Measurements from ENCODE around the gene ZNF236. TPM values are rescaled to one million over a fixed set of nuclear protein-coding genes. Genes with fewer than 3 reads are reported as not detected.

Gene ZNF236
- total RNA-seq, 4 donors from 2014 or later, result 15.6 to 28.0 (median 20.6) TPM

DNA sequence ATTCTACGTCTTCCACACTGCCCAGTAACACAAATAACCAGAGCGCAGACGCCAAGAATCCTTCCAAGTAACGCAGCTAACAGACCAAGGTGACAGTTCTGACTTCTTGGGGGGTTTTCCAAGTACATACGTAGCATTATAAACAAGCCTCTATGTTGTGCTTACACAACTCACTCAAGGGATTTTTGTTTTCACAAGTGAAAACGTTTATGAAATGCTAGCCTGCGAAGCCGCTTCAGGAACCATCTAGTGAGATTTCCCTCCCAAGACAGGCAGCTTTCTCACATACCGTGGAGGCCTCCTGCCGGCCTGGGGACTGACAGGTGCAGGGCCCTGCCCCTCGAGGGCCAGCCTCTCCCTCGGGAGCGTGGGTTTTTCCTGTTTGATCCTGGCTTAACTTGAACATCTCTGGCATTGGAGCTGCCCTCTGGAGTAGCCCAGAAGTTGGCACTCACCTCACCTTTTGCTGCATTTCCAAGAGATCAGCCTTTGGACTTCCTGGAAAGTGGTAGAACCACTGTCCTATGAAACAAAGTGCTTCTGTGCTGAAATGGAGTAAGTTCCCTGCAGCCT is 159.1 kb downstream of the ZNF236 start:
- H3K4me1 ChIP-seq, result peaks cover 46% of the 10 kb centered on the region in 2 donors
- no peaks in the 10 kb centered on the region for H3K36me3 ChIP-seq
- H3K4me3 ChIP-seq (replicated peaks in 1 of 3), result no peak overlapping the region
- WGBS, 2 donors, result 23 to 38% methylated on average over 6 to 13 of the region's 13 CpGs
- TF ChIP-seq, protein P1, sequence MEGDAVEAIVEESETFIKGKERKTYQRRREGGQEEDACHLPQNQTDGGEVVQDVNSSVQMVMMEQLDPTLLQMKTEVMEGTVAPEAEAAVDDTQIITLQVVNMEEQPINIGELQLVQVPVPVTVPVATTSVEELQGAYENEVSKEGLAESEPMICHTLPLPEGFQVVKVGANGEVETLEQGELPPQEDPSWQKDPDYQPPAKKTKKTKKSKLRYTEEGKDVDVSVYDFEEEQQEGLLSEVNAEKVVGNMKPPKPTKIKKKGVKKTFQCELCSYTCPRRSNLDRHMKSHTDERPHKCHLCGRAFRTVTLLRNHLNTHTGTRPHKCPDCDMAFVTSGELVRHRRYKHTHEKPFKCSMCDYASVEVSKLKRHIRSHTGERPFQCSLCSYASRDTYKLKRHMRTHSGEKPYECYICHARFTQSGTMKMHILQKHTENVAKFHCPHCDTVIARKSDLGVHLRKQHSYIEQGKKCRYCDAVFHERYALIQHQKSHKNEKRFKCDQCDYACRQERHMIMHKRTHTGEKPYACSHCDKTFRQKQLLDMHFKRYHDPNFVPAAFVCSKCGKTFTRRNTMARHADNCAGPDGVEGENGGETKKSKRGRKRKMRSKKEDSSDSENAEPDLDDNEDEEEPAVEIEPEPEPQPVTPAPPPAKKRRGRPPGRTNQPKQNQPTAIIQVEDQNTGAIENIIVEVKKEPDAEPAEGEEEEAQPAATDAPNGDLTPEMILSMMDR (IDR thresholded peaks at IDR 0.05), result peak in 4 of 6 experiments; percentile 19 to 30 (median 22)
- TF ChIP-seq POLR2A (IDR thresholded peaks at IDR 0.05), result no peak
- H3K27ac ChIP-seq, result peak overlapping the region in 2 of 3 donors; percentile 61 to 72
- DNase-seq, result peak; percentile 71
- H3K9me3 ChIP-seq, result no peaks in the 10 kb centered on the region
- intact Hi-C loops (cut with DNase I), result loop anchor here (5.0 to 10.0 kb wide), 2 partner anchors 59 to 177 kb away; no protein-coding TSS in a partner anchor
- H3K27me3 ChIP-seq, result no peaks in the 10 kb centered on the region

DNA sequence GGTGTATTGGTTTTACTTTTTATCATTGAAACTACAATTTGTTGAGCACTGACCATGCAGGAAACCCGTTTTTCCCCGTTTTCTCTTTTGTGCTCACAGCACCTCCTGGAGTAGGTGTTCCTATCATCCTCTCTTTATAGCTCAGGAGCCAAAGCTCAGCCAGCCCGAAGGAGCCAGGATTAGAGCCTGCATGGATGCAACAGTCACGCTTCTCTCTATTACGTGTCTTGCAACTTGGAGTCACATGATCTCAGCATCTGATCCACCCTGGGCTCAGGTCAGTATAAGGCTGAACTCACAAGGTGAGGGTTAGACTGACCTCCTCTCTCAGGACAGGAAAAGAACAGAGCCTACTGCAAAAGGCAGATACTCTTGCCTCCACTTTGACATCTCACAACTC is 159.7 kb downstream of the ZNF236 start:
- peak overlapping the region in 2 of 3 donors; percentile 61 to 72 for H3K27ac ChIP-seq
- WGBS, 2 donors, result 87% methylated on average over 5 of the region's 5 CpGs
- H3K4me1 ChIP-seq, result peaks cover 41 to 44% of the 10 kb centered on the region in 2 donors
- H3K9me3 ChIP-seq, result no peaks in the 10 kb centered on the region
- intact Hi-C loops (cut with DNase I), result loop anchor here (5.0 to 10.0 kb wide), 2 partner anchors 60 to 177 kb away; no protein-coding TSS in a partner anchor
- no peak for DNase-seq
- H3K36me3 ChIP-seq, result no peaks in the 10 kb centered on the region
- no peak for TF ChIP-seq POLR2A (IDR thresholded peaks at IDR 0.05)
- no peaks in the 10 kb centered on the region for H3K27me3 ChIP-seq
- H3K4me3 ChIP-seq (replicated peaks in 1 of 3), result no peak overlapping the region

- DNase-seq, result peak; percentile 89 to 92
- Histone ChIP-seq H3K4me1 (peaks cover 34 to 35% of the 10 kb centered on the region in 2 donors), H3K27me3 (no peaks in the 10 kb centered on the region), H3K27ac (no peak overlapping the region), H3K4me3 (replicated peaks in 1 of 3) (no peak overlapping the region), H3K36me3 (no peaks in the 10 kb centered on the region), H3K9me3 (no peaks in the 10 kb centered on the region)
- TF ChIP-seq, protein P1 (IDR thresholded peaks at IDR 0.05), result peak; percentile 84 to 95 (median 86)
- TF ChIP-seq POLR2A (IDR thresholded peaks at IDR 0.05), result no peak
- intact Hi-C loops (cut with DNase I), result loop anchor here (5.0 to 10.0 kb wide), 2 partner anchors 61 to 178 kb away; no protein-coding TSS in a partner anchor
- WGBS, 2 donors, result 14 to 23% methylated on average over 14 to 15 of the region's 15 CpGs
Measured at GRCh38 chr18:76982841-76983583, 160.7 kb downstream of the ZNF236 start.

DNA sequence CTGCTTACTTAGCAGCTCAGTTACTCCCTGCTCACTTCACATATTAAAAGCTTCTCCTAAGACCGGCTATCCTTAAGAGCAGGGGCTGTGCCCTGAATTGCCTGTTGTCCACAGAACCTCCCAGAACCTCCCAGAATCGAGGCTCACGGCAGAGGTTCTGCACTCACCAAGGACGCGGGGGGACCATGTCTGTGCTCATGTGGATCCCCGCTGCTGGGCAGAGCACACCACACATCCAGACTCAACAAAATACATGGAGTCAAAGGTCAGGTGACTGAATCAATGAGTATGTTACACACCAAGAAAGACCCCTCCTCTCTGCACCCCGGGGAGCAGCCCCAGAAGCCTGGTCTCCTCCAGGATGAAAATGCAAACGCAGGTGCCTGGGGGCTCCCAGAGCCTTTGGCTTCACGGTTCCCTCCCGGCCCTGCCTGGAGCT is 161.3 kb downstream of the ZNF236 start:
- Histone ChIP-seq H3K36me3 (no peaks in the 10 kb centered on the region), H3K27me3 (no peaks in the 10 kb centered on the region), H3K4me3 (replicated peaks in 1 of 3) (no peak overlapping the region), H3K9me3 (no peaks in the 10 kb centered on the region), H3K27ac (no peak overlapping the region), H3K4me1 (peaks cover 30 to 33% of the 10 kb centered on the region in 2 donors)
- TF ChIP-seq, protein P1 (IDR thresholded peaks at IDR 0.05), result no peak
- no peak for TF ChIP-seq POLR2A (IDR thresholded peaks at IDR 0.05)
- whole genome bisulfite sequencing, 2 donors, result 54 to 58% methylated on average over 9 to 10 of the region's 10 CpGs
- intact Hi-C loops (cut with DNase I), result loop anchor here (5.0 to 10.0 kb wide), 2 partner anchors 61 to 179 kb away; no protein-coding TSS in a partner anchor
- no peak for DNase-seq

DNA sequence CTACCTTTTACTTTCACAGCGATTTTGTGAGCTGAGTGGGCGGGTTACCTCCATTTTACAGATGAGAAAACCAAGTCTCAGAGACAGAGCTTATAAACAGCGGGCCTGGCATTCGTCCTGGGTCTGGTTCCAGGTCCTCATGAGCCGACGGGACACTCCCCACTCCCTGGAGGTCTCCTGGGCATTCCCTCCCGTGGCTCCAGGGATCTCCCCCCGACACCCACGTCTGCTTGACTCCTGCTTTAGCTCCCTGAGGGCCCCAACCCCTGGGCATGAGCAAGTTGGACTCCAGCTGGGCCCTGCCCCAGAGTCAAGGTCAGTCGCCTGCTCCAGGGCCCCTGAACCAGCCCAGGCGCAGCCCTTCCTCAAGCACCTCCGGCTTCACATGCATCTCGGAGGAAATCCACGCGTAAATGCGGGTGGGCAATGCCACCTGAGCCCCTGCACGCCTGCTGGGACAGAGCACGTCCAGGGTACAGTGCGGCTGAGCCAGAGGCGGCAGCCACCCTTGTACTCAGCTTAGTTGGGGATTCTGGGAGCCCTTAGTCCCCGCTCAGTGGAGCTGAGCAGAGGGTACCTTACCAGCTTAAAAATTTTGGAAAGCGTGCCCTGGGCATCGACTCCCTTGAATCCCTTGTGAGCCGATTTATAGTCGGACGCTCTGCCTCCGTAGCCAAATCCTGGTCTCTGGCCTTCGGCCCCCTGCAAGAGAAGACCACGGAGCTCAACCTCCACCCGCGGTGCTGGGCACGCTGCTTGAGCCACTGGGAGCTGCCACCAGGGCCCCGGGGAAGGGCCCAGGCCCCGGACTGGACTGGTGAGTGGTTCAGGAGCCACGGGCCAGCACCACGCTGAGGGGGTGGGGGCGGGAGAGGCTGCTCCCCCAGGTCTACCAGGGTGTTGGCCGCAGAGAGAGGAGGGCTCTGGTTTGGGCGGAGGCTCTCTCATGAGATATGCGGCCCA is 162.1 kb downstream of the ZNF236 start:
- Histone ChIP-seq H3K36me3 (no peaks in the 10 kb centered on the region), H3K4me3 (replicated peaks in 1 of 3) (no peak overlapping the region), H3K4me1 (peaks cover 30% of the 10 kb centered on the region in 2 donors), H3K27me3 (no peaks in the 10 kb centered on the region), H3K27ac (no peak overlapping the region), H3K9me3 (no peaks in the 10 kb centered on the region)
- intact Hi-C loops (cut with DNase I), result loop anchor here (5.0 to 10.0 kb wide), 2 partner anchors 62 to 180 kb away; no protein-coding TSS in a partner anchor
- no peak for DNase-seq
- WGBS, 2 donors, result 93 to 95% methylated on average over 30 to 37 of the region's 40 CpGs
- TF ChIP-seq, protein P1 (IDR thresholded peaks at IDR 0.05), result no peak
- no peak for TF ChIP-seq POLR2A (IDR thresholded peaks at IDR 0.05)
